ENCODE measurements around the gene DLX3. TPM values are rescaled to one million over a fixed set of nuclear protein-coding genes. Genes with fewer than 3 reads are reported as not detected.
A peak's percentile ranks its signal among the peaks of the same experiment; 100 is the strongest.

The DLX3 gene
- total RNA-seq, 1 experiment from 2014 or later: 0.18 TPM

DNA sequence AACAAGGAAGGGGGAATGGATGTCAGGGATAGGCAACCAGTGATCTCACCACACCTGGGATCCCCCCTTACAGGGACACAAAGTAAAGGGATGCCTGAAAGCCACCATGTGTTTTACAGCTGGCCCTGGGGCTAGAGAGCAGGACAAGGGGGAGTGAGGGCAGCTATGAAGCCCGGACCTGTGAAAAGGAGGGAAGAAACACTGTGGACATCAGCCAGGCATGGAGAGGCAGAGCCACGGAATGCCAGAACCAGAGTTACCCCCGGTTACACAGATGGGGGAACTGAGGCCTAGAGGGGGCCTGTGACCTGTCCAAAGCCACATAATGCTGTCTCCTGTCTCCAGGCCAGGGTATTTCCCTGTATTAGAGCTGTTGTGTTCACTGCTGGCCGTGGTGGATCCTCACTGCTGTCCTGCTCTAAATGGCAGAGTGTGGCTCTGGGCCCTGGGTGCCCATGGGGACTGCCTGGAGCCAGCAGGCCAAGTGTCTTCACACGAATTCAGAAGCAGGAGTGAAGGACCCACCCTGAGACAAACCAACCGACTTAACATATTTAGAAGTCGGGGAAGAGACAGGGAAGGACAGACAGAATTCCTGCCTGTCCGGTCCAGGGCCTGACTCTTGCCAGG lies 31.1 kb upstream of the DLX3 start:
- ChIA-PET POLR2A (ENCODE audit: unreplicated experiment) (interaction anchor here (0.5 to 3.3 kb wide), 6 partner anchors 21 to 765 kb away, joined by 3 to 65 read pairs (median 10); partner anchors contain the start of gene ITGA3), CTCF (interaction anchor here (1.0 to 3.2 kb wide), 8 partner anchors 30 to 380 kb away, joined by 5 to 37 read pairs (median 11); partner anchors contain the start of gene ITGA3)
- Histone ChIP-seq H3K79me2 (ENCODE audit: low read length) (no peaks in the 10 kb centered on the region), H4K20me1 (ENCODE audit: low read length) (no peaks in the 10 kb centered on the region), H3K4me3 (ENCODE audit: low read length) (peak overlapping the region; percentile 13; the same call in 1 of the 2 replicates), H3K9ac (ENCODE audit: low read length) (peak overlapping the region; percentile 34), H2AFZ (ENCODE audit: low read length) (no peak overlapping the region), H3K9me2 (replicated peaks; ENCODE audit: low read length) (no peaks in the 10 kb centered on the region), H3K27me3 (ENCODE audit: low read length) (no peaks in the 10 kb centered on the region), H3K27ac (ENCODE audit: low read length) (peak overlapping the region; percentile 96), H3K4me2 (ENCODE audit: low read length) (peak overlapping the region; percentile 83), H3K9me3 (ENCODE audit: low read length) (peaks cover 8% of the 10 kb centered on the region), H3K4me1 (ENCODE audit: insufficient read depth, low read length) (peaks cover 31% of the 10 kb centered on the region), H3K36me3 (ENCODE audit: low read depth, low read length) (no peaks in the 10 kb centered on the region), H3F3A (ENCODE audit: low read length, unreplicated experiment) (peaks cover 16% of the 10 kb centered on the region)
- TF ChIP-seq EZH2phosphoT487 (IDR thresholded peaks at IDR 0.05; ENCODE audit: borderline replicate concordance, low read length): no peak
- TF ChIP-seq CTCF (conservative IDR thresholded peaks at IDR 0.05; ENCODE audit: low read depth, low read length): no peak
- TF ChIP-seq EZH2 (IDR thresholded peaks at IDR 0.05; ENCODE audit: low read length, unreplicated experiment): no peak
- ATAC-seq (no peak), DNase-seq (no peak)
- no TSS peak for BruUV-seq (replicated peaks)
- intact Hi-C loops (cut with micrococcal nuclease): loop anchor here (2.0 to 5.0 kb wide), 2 partner anchors 69 to 126 kb away; partner anchors contain the start of genes PDK2 and PPP1R9B

GRCh38 chr17:50024808-50025207 lies 29.8 kb upstream of the DLX3 start:
- DNase-seq (no peak), ATAC-seq (no peak)
- no peaks in the 10 kb centered on the region for H3K27me3 ChIP-seq (ENCODE audit: low read length)
- intact Hi-C loops (cut with micrococcal nuclease): loop anchor here (5.0 kb wide), 1 partner anchor 127 kb away; the partner anchor contains the start of gene PPP1R9B
- H4K20me1 ChIP-seq (ENCODE audit: low read length): no peaks in the 10 kb centered on the region
- H3K4me3 ChIP-seq (ENCODE audit: low read length): no peak overlapping the region
- H3K4me2 ChIP-seq (ENCODE audit: low read length): no peak overlapping the region
- no peaks in the 10 kb centered on the region for H3K36me3 ChIP-seq (ENCODE audit: low read depth, low read length)
- H3K27ac ChIP-seq (ENCODE audit: low read length): no peak overlapping the region
- H3F3A ChIP-seq (ENCODE audit: low read length, unreplicated experiment): peaks cover 16% of the 10 kb centered on the region
- H3K79me2 ChIP-seq (ENCODE audit: low read length): no peaks in the 10 kb centered on the region
- peaks cover 8% of the 10 kb centered on the region for H3K9me3 ChIP-seq (ENCODE audit: low read length)
- ChIA-PET POLR2A (ENCODE audit: unreplicated experiment) (interaction anchor here (0.5 kb wide), 1 partner anchor 31 kb away, joined by 4 read pairs; the partner anchor contains the start of gene ITGA3), CTCF (no interaction called here)
- peaks cover 31% of the 10 kb centered on the region for H3K4me1 ChIP-seq (ENCODE audit: insufficient read depth, low read length)
- TF ChIP-seq EZH2phosphoT487 (IDR thresholded peaks at IDR 0.05; ENCODE audit: borderline replicate concordance, low read length) (no peak), EZH2 (IDR thresholded peaks at IDR 0.05; ENCODE audit: low read length, unreplicated experiment) (no peak), CTCF (conservative IDR thresholded peaks at IDR 0.05; ENCODE audit: low read depth, low read length) (no peak)
- H3K9ac ChIP-seq (ENCODE audit: low read length): no peak overlapping the region
- BruUV-seq (replicated peaks): no TSS peak
- no peaks in the 10 kb centered on the region for H3K9me2 ChIP-seq (replicated peaks; ENCODE audit: low read length)
- H2AFZ ChIP-seq (ENCODE audit: low read length): no peak overlapping the region

DNA sequence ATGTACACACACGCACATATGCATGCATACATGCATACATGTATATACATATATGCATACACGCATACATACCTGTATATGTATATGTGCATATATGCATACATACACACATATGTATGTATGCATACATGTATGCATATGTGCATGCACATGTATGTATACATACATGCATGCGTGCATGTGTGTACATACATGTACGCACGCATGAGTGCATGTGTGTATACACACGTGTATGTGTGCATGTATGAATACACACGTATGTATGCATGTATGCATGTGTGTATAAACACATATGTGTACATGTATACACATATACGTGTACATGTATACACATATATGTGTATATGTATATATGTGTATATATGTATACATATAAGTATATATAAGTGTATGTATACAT lies 28.5 kb upstream of the DLX3 start:
- Histone ChIP-seq H3F3A (ENCODE audit: low read length, unreplicated experiment) (peaks cover 16% of the 10 kb centered on the region), H3K4me1 (ENCODE audit: insufficient read depth, low read length) (peaks cover 22% of the 10 kb centered on the region), H2AFZ (ENCODE audit: low read length) (no peak overlapping the region), H3K4me3 (ENCODE audit: low read length) (no peak overlapping the region), H3K4me2 (ENCODE audit: low read length) (no peak overlapping the region), H3K79me2 (ENCODE audit: low read length) (no peaks in the 10 kb centered on the region), H3K27ac (ENCODE audit: low read length) (no peak overlapping the region), H3K9me3 (ENCODE audit: low read length) (peaks cover 8% of the 10 kb centered on the region), H3K9ac (ENCODE audit: low read length) (no peak overlapping the region), H3K9me2 (replicated peaks; ENCODE audit: low read length) (no peaks in the 10 kb centered on the region), H3K27me3 (ENCODE audit: low read length) (no peaks in the 10 kb centered on the region), H3K36me3 (ENCODE audit: low read depth, low read length) (no peaks in the 10 kb centered on the region), H4K20me1 (ENCODE audit: low read length) (no peaks in the 10 kb centered on the region)
- intact Hi-C loops (cut with micrococcal nuclease): no loop called here
- TF ChIP-seq CTCF (conservative IDR thresholded peaks at IDR 0.05; ENCODE audit: low read depth, low read length): no peak
- TF ChIP-seq EZH2 (IDR thresholded peaks at IDR 0.05; ENCODE audit: low read length, unreplicated experiment): no peak
- no peak for TF ChIP-seq EZH2phosphoT487 (IDR thresholded peaks at IDR 0.05; ENCODE audit: borderline replicate concordance, low read length)
- POLR2A ChIA-PET (ENCODE audit: unreplicated experiment): no interaction called here
- no TSS peak for BruUV-seq (replicated peaks)
- no peak for DNase-seq
- no peak for ATAC-seq
- CTCF ChIA-PET: no interaction called here
